OCI-LY1 (cell line): ENCODE results near the gene GYS2.

Source experiments
- H2AFZ ChIP-seq: fragments of 200-600 bp; sonication (generic), shearing (Covaris generic); 2 replicates; pipeline ENCODE4 v1.6.0; 2014; ENCODE audit warnings: antibody characterized with exemption, mild to moderate bottlenecking, low read length
- H3F3A ChIP-seq: fragments of 200-600 bp; sonication (generic), shearing (Covaris generic); 2 replicates; pipeline ENCODE4 v1.6.0; 2014; ENCODE audit warnings: mild to moderate bottlenecking, antibody characterized with exemption, low read length, moderate library complexity; ENCODE audit not compliant: insufficient read depth
- H3K27ac ChIP-seq: fragments of 200-600 bp; sonication (generic); 2 replicates; pipeline ENCODE4 v1.5.1; 2014; ENCODE audit warnings: low read length, mixed run types, mild to moderate bottlenecking, low read depth; ENCODE audit not compliant: poor library complexity, severe bottlenecking
- H3K27me3 ChIP-seq: fragments of 200-600 bp; sonication (generic); 2 replicates; pipeline ENCODE4 v1.6.0; 2014; ENCODE audit warnings: antibody characterized with exemption, mild to moderate bottlenecking, low read length, moderate library complexity; ENCODE audit not compliant: insufficient read depth
- H3K36me3 ChIP-seq: fragments of 200-600 bp; sonication (generic); 2 replicates; pipeline ENCODE4 v1.6.1; 2014; ENCODE audit warnings: mild to moderate bottlenecking, antibody characterized with exemption, low read length, moderate library complexity, mixed read lengths; ENCODE audit not compliant: insufficient read depth
- H3K4me1 ChIP-seq: fragments of 200-600 bp; sonication (generic); 2 replicates; pipeline ENCODE4 v1.5.1; 2014; ENCODE audit warnings: mild to moderate bottlenecking, low read length, moderate library complexity; ENCODE audit not compliant: insufficient read depth, severe bottlenecking
- H3K4me2 ChIP-seq: fragments of 200-600 bp; sonication (generic), shearing (Covaris generic); 2 replicates; pipeline ENCODE4 v1.6.1; 2014; ENCODE audit warnings: low read length
- H3K4me3 ChIP-seq: fragments of 200-600 bp; sonication (generic); 2 replicates; pipeline ENCODE4 v1.5.1; 2014; ENCODE audit warnings: low read length, low read depth, mild to moderate bottlenecking, mixed read lengths; ENCODE audit not compliant: poor library complexity, severe bottlenecking
- H3K79me2 ChIP-seq: fragments of 200-600 bp; shearing (Covaris generic); 2 replicates; pipeline ENCODE4 v1.6.1; 2016; ENCODE audit warnings: mixed run types, low read length, mixed read lengths; ENCODE audit not compliant: insufficient read depth
- H3K9ac ChIP-seq: fragments of 200-600 bp; sonication (generic), shearing (Covaris generic); 2 replicates; pipeline ENCODE4 v1.6.1; 2014; ENCODE audit warnings: mild to moderate bottlenecking, low read length, mixed read lengths
- H3K9me2 ChIP-seq: fragments of 200-600 bp; sonication (generic), shearing (Covaris generic); 2 replicates; pipeline ENCODE4 v1.6.1; 2014; ENCODE audit warnings: low read depth, mild to moderate bottlenecking, low read length, mixed read lengths
- H3K9me3 ChIP-seq: fragments of 200-600 bp; shearing (Covaris generic); 2 replicates; pipeline ENCODE4 v1.6.1; 2014; ENCODE audit warnings: low read length, mixed read lengths
- H4K20me1 ChIP-seq: fragments of 200-600 bp; sonication (generic), shearing (Covaris generic); 2 replicates; pipeline ENCODE4 v1.6.0; 2016; ENCODE audit warnings: mild to moderate bottlenecking, low read length; ENCODE audit not compliant: insufficient read depth
- EZH2 ChIP-seq: fragments of 200-600 bp; sonication (generic), shearing (Covaris generic); IDR thresholded peaks from 2 replicates; pipeline ENCODE4 v1.8.0; 2017; ENCODE audit warnings: borderline replicate concordance, mixed run types, mild to moderate bottlenecking, antibody characterized with exemption, low read length, moderate library complexity, mixed read lengths
- TF ChIP-seq, protein P1 (sequence below): fragments of 200-600 bp; sonication (generic), shearing (Covaris generic); IDR thresholded peaks from 2 replicates; pipeline ENCODE4 v1.5.1; 2017; ENCODE audit warnings: mild to moderate bottlenecking, antibody characterized with exemption, low read length, moderate library complexity, mixed read lengths

The GYS2 gene

DNA sequence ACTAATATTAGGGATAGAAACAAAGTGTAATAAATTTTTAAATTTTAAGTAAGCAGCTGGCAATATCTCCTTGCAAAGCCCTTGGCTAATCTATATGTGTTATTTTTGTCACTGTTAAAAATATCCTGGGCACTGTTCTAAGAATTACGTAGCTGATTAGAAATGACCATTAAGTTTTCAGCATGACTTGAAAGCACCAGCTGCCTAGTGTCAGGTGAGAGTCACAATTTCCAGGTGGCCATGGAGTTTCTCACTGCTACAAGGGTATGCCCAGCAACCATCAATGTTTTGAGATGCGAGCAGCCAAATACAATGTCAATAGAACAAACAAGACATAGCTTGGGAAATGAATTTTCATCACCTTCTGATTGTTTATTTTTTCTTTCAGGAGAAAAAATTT lies 23.3 kb upstream of the GYS2 start:
- no peaks in the 10 kb centered on the region for H3K79me2 ChIP-seq
- no peak overlapping the region for H3K9ac ChIP-seq
- no peak overlapping the region for H3K27ac ChIP-seq
- no peaks in the 10 kb centered on the region for H3K9me3 ChIP-seq
- H4K20me1 ChIP-seq = no peaks in the 10 kb centered on the region
- H2AFZ ChIP-seq = no peak overlapping the region
- no peak overlapping the region for H3K4me2 ChIP-seq
- no peaks in the 10 kb centered on the region; the same call in 1 of the 2 replicates for H3K36me3 ChIP-seq
- H3F3A ChIP-seq = no peaks in the 10 kb centered on the region
- H3K4me1 ChIP-seq = no peaks in the 10 kb centered on the region
- no peak overlapping the region for H3K4me3 ChIP-seq
- no peaks in the 10 kb centered on the region for H3K9me2 ChIP-seq
- TF ChIP-seq EZH2 = no peak
- TF ChIP-seq, protein P1, sequence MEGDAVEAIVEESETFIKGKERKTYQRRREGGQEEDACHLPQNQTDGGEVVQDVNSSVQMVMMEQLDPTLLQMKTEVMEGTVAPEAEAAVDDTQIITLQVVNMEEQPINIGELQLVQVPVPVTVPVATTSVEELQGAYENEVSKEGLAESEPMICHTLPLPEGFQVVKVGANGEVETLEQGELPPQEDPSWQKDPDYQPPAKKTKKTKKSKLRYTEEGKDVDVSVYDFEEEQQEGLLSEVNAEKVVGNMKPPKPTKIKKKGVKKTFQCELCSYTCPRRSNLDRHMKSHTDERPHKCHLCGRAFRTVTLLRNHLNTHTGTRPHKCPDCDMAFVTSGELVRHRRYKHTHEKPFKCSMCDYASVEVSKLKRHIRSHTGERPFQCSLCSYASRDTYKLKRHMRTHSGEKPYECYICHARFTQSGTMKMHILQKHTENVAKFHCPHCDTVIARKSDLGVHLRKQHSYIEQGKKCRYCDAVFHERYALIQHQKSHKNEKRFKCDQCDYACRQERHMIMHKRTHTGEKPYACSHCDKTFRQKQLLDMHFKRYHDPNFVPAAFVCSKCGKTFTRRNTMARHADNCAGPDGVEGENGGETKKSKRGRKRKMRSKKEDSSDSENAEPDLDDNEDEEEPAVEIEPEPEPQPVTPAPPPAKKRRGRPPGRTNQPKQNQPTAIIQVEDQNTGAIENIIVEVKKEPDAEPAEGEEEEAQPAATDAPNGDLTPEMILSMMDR = no peak
- no peaks in the 10 kb centered on the region for H3K27me3 ChIP-seq

DNA sequence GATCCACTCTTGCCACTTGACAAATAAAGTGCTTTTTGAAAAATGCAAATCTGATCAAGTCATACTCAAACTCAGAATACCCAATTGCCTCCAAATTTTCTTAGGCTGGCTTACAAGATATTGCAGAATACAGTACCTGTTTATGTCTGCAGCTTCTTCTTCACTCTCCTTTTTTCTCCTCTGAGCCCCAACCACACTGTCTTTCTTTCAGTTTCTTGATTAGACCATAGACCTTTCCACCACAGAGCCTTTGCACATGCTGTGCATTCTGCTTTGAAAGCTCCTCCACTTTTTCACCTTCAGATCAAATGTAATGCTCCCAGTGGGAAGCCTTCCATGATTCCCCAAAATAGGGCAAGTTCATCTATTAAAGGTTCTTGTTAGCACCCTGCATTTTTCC lies 13.9 kb upstream of the GYS2 start:
- Histone ChIP-seq H3F3A (no peaks in the 10 kb centered on the region), H3K9ac (no peak overlapping the region), H3K4me1 (no peaks in the 10 kb centered on the region), H3K27ac (no peak overlapping the region), H3K79me2 (no peaks in the 10 kb centered on the region), H4K20me1 (no peaks in the 10 kb centered on the region), H2AFZ (no peak overlapping the region), H3K4me2 (no peak overlapping the region), H3K27me3 (no peaks in the 10 kb centered on the region), H3K36me3 (no peaks in the 10 kb centered on the region), H3K4me3 (no peak overlapping the region), H3K9me2 (no peaks in the 10 kb centered on the region), H3K9me3 (no peaks in the 10 kb centered on the region)
- TF ChIP-seq EZH2 = no peak
- TF ChIP-seq, protein P1 = no peak

DNA sequence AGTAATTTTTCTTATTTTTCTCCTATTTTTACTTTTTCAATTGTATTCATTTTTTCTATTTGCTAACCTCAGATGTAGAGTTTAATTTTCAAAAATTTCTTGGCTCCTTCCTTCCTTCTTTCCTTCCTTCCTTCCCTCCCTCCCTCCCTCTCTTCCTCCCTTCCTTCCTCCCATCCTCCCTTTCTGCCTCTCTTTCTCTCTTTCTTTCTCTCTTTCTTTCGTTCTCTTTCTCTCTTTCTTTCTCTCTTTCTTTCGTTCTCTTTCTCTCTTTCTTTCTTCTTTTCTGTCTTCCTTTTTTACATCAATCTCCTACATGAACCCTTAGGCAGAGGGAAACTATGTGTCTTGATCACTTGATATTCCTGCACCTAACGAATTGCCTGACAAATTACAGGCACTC lies 12.4 kb upstream of the GYS2 start:
- H4K20me1 ChIP-seq = no peaks in the 10 kb centered on the region
- no peaks in the 10 kb centered on the region for H3F3A ChIP-seq
- H3K4me1 ChIP-seq = no peaks in the 10 kb centered on the region
- no peak for TF ChIP-seq EZH2
- TF ChIP-seq, protein P1 = no peak
- H3K9me2 ChIP-seq = no peaks in the 10 kb centered on the region
- no peak overlapping the region for H3K27ac ChIP-seq
- no peaks in the 10 kb centered on the region for H3K36me3 ChIP-seq
- no peaks in the 10 kb centered on the region for H3K9me3 ChIP-seq
- H3K79me2 ChIP-seq = no peaks in the 10 kb centered on the region
- H3K4me2 ChIP-seq = no peak overlapping the region
- no peaks in the 10 kb centered on the region for H3K27me3 ChIP-seq
- no peak overlapping the region for H3K4me3 ChIP-seq
- no peak overlapping the region for H3K9ac ChIP-seq
- H2AFZ ChIP-seq = no peak overlapping the region
